SK-N-MC (cell line): ENCODE measurements around the gene CSF3.
"Not testable (repeated sequence)": the region's sequence is repeated elsewhere in the genome, so short reads cannot be mapped to it uniquely, and the experiment has no call there.

Experiments used
- EZH2 ChIP-seq: fragments of 200-600 bp; sonication (generic); IDR thresholded peaks from one replicate; pipeline ENCODE4 v1.6.1; 2017; ENCODE audit warnings: antibody characterized with exemption
- FOXP2 ChIP-seq: optimal IDR thresholded peaks from 2 replicates; pipeline ENCODE3; 2011; ENCODE audit warnings: mild to moderate bottlenecking, moderate library complexity; ENCODE audit not compliant: insufficient read depth; ENCODE audit errors: extremely low read length, control extremely low read depth
- POLR2AphosphoS5 ChIP-seq: IDR thresholded peaks from 2 replicates; pipeline ENCODE4 v1.6.1; 2012; ENCODE audit warnings: mild to moderate bottlenecking, low read depth, low read length, borderline replicate concordance

GRCh38 chr17:40010946-40011500 is 4.2 kb upstream of the CSF3 start:
- TF ChIP-seq EZH2, POLR2AphosphoS5, FOXP2: not testable (repeated sequence)
